Testis (tissue), 3 donors: Measurements from ENCODE around the gene TBXAS1. TPM values are rescaled to one million over a fixed set of nuclear protein-coding genes. Genes with fewer than 3 reads are reported as not detected.

Experiments used
- DNase-seq: peaks from one replicate; pipeline ENCODE4 v3.0.0-alpha.2; 2019
- H3K27ac ChIP-seq, 2 donors: fragments of 200-600 bp; sonication (generic); one replicate each; pipeline ENCODE4 v1.5.1; 2019
- H3K27me3 ChIP-seq: fragments of 200-600 bp; sonication (generic); one replicate; pipeline ENCODE4 v1.5.1; 2019
- H3K36me3 ChIP-seq: fragments of 200-600 bp; sonication (generic); one replicate; pipeline ENCODE4 v1.5.1; 2017; ENCODE audit warnings: low read depth; ENCODE audit errors: missing control alignments
- H3K4me1 ChIP-seq: fragments of 200-600 bp; sonication (generic); one replicate; pipeline ENCODE4 v1.5.1; 2019
- H3K4me3 ChIP-seq, 2 donors: fragments of 200-600 bp; sonication (generic); one replicate each; pipeline ENCODE4 v1.5.1; 2017 to 2019
- H3K9me3 ChIP-seq: fragments of 200-600 bp; sonication (generic); one replicate; pipeline ENCODE4 v1.5.1; 2017
- CTCF ChIP-seq, 3 experiments: fragments of 450-650 bp in 2 of 3; fragments of 200-600 bp in 1 of 3; sonication (generic) in 1 of 3; IDR thresholded peaks; one replicate each; pipeline ENCODE4 v1.5.1; 2016 to 2019; ENCODE audit warnings: antibody characterized with exemption in 3 of 3, mild to moderate bottlenecking in 2 of 3, moderate library complexity in 1 of 3
- POLR2A ChIP-seq: fragments of 450-650 bp; IDR thresholded peaks from one replicate; pipeline ENCODE4 v1.6.1; 2017; ENCODE audit warnings: antibody characterized with exemption, mild to moderate bottlenecking, moderate library complexity
- WGBS, 2 donors: methylation state at CpG; one replicate each; pipeline ENCODE4 v1.1.5; 2018; 5-methylcytosine and 5-hydroxymethylcytosine counted together
- intact Hi-C: fragments of 100-400 bp; cut with DNase I; formaldehyde crosslinking; loops from one replicate; pipeline ENCODE4 v1.15.1; 2023; ENCODE audit warnings: low total_unique reads
- polyA plus RNA-seq: library from polyadenylated mRNA; stranded (reverse); fragments of 350-450 nt; fragmentation: Illumina TruSeq; extraction: RNeasy Lipid Tissue Mini Kit (QIAGEN cat#74804); gene quantifications from one replicate; pipeline ENCODE4 v1.2.3, GENCODE V29; 2014; ENCODE audit warnings: low read depth, low replicate concordance; ENCODE audit not compliant: insufficient read depth
- total RNA-seq, 2 donors: library from RNA; depleted of rRNA; stranded (reverse); fragments of >200 nt; gene quantifications; one replicate each; pipeline ENCODE4 v1.2.3, GENCODE V29; 2016

The TBXAS1 gene
- total and polyA plus RNA-seq, 3 donors from 2014 or later, result 4.9 to 5.7 (median 5.2) TPM

- TF ChIP-seq POLR2A (no peak), CTCF (IDR thresholded peaks at IDR 0.05) (no peak)
- no peak for DNase-seq
- Histone ChIP-seq H3K27me3 (no peaks in the 10 kb centered on the region), H3K9me3 (no peaks in the 10 kb centered on the region), H3K27ac (no peak overlapping the region), H3K4me1 (no peaks in the 10 kb centered on the region), H3K36me3 (no peaks in the 10 kb centered on the region), H3K4me3 (no peak overlapping the region)
- 71 to 72% methylated on average over 8 of the region's 8 CpGs for WGBS, 2 donors
- intact Hi-C loops, result no loop called here
Measured at GRCh38 chr7:139873593-139874301, 44.7 kb downstream of the TBXAS1 start.

GRCh38 chr7:139874302-139874629 lies 45.2 kb downstream of the TBXAS1 start:
- H3K27ac ChIP-seq, result no peak overlapping the region
- WGBS, 2 donors, result 89 to 96% methylated on average over 9 of the region's 9 CpGs
- no peaks in the 10 kb centered on the region for H3K9me3 ChIP-seq
- intact Hi-C loops, result no loop called here
- TF ChIP-seq POLR2A (no peak), CTCF (IDR thresholded peaks at IDR 0.05) (no peak)
- no peaks in the 10 kb centered on the region for H3K4me1 ChIP-seq
- no peaks in the 10 kb centered on the region for H3K36me3 ChIP-seq
- no peaks in the 10 kb centered on the region for H3K27me3 ChIP-seq
- no peak overlapping the region for H3K4me3 ChIP-seq
- DNase-seq, result no peak

GRCh38 chr7:139875821-139876241 lies 46.8 kb downstream of the TBXAS1 start:
- 60 to 70% methylated on average over 6 to 7 of the region's 7 CpGs for WGBS, 2 donors
- intact Hi-C loops, result no loop called here
- H3K9me3 ChIP-seq, result no peaks in the 10 kb centered on the region
- H3K4me3 ChIP-seq, result no peak overlapping the region
- no peak overlapping the region for H3K27ac ChIP-seq
- no peak for DNase-seq
- no peaks in the 10 kb centered on the region for H3K4me1 ChIP-seq
- TF ChIP-seq CTCF (IDR thresholded peaks at IDR 0.05) (no peak), POLR2A (no peak)
- H3K27me3 ChIP-seq, result no peaks in the 10 kb centered on the region
- H3K36me3 ChIP-seq, result no peaks in the 10 kb centered on the region

GRCh38 chr7:139876622-139877283 lies 47.7 kb downstream of the TBXAS1 start:
- WGBS, 2 donors, result 89 to 92% methylated on average over 7 to 8 of the region's 8 CpGs
- Histone ChIP-seq H3K36me3 (no peaks in the 10 kb centered on the region), H3K4me1 (no peaks in the 10 kb centered on the region), H3K27me3 (no peaks in the 10 kb centered on the region), H3K4me3 (no peak overlapping the region), H3K9me3 (no peaks in the 10 kb centered on the region), H3K27ac (no peak overlapping the region)
- TF ChIP-seq CTCF (IDR thresholded peaks at IDR 0.05) (no peak), POLR2A (no peak)
- intact Hi-C loops, result no loop called here
- DNase-seq, result no peak

- no peak for DNase-seq
- H3K27me3 ChIP-seq, result no peaks in the 10 kb centered on the region
- no peak overlapping the region for H3K27ac ChIP-seq
- no peak overlapping the region for H3K4me3 ChIP-seq
- no peaks in the 10 kb centered on the region for H3K9me3 ChIP-seq
- H3K36me3 ChIP-seq, result no peaks in the 10 kb centered on the region
- intact Hi-C loops, result no loop called here
- WGBS, 2 donors, result 65 to 81% methylated on average over 3 of the region's 3 CpGs
- TF ChIP-seq POLR2A (no peak), CTCF (IDR thresholded peaks at IDR 0.05) (no peak)
- H3K4me1 ChIP-seq, result no peaks in the 10 kb centered on the region
Measured at GRCh38 chr7:139883814-139884213, 54.8 kb downstream of the TBXAS1 start.
